HEK293 (cell line): Measurements from ENCODE around the gene FASN.

Experiments used
- CTCF ChIA-PET: fragments of 350-600 bp; formaldehyde crosslinking; extraction: SDS; loops from one replicate; lab custom pipeline; 2021; ENCODE audit warnings: antibody characterized with exemption; lab: Yijun Ruan, JAX
- POLR2A ChIA-PET: fragments of 300-600 bp; formaldehyde crosslinking; extraction: SDS; loops from one replicate; lab custom pipeline; 2020; ENCODE audit warnings: antibody characterized with exemption, inconsistent platforms; lab: Yijun Ruan, JAX
- H3K27ac ChIP-seq: fragments of 200-500 bp; sonication (Bioruptor generic); 2 replicates; pipeline ENCODE4 v1.5.1; 2014; ENCODE audit warnings: low read depth, low read length, control low read depth, inconsistent platforms; ENCODE audit errors: extremely low read depth
- H3K36me3 ChIP-seq, 2 experiments: fragments of 200-500 bp in 1 of 2; sonication (Bioruptor generic) in 1 of 2; 1 replicate in 1 of 2; 2 replicates in 1 of 2; pipeline ENCODE4 v1.5.1; 2014 to 2017; ENCODE audit warnings: inconsistent platforms in 2 of 2, low read length in 2 of 2; ENCODE audit not compliant: control insufficient read depth in 2 of 2, insufficient read depth in 1 of 2
- H3K4me1 ChIP-seq: fragments of 200-500 bp; sonication (Bioruptor generic); 2 replicates; pipeline ENCODE4 v1.5.1; 2014; ENCODE audit warnings: mild to moderate bottlenecking, low read length, inconsistent platforms; ENCODE audit not compliant: control insufficient read depth, insufficient read depth
- H3K4me3 ChIP-seq: 2 replicates; pipeline ENCODE4 v1.5.1; 2011; ENCODE audit warnings: low read depth, mild to moderate bottlenecking, control low read depth, low read length, moderate library complexity
- H3K9me3 ChIP-seq: fragments of 200-500 bp; sonication (Bioruptor generic); 2 replicates; pipeline ENCODE4 v1.5.1; 2014; ENCODE audit warnings: low read depth, low read length, inconsistent platforms; ENCODE audit not compliant: control insufficient read depth, insufficient read depth
- CTCF ChIP-seq: fragments of 450-650 bp; formaldehyde crosslinking; IDR thresholded peaks from 2 replicates; pipeline ENCODE4 v1.5.1; 2016; ENCODE audit warnings: missing biosample characterization, missing genetic modification characterization
- HOXA7 ChIP-seq: sonication (generic); formaldehyde crosslinking; IDR thresholded peaks from 2 replicates; pipeline ENCODE4 v1.8.1; 2022; ENCODE audit warnings: missing genetic modification reagents, borderline replicate concordance
- MYNN ChIP-seq: fragments of 450-650 bp; formaldehyde crosslinking; IDR thresholded peaks from 2 replicates; pipeline ENCODE4 v1.5.1; 2016; ENCODE audit warnings: missing biosample characterization, missing genetic modification characterization, borderline replicate concordance
- PRDM2 ChIP-seq: fragments of 450-650 bp; formaldehyde crosslinking; IDR thresholded peaks from 2 replicates; pipeline ENCODE4 v1.5.1; 2016; ENCODE audit warnings: missing biosample characterization, missing genetic modification characterization, borderline replicate concordance
- YY2 ChIP-seq: fragments of 450-650 bp; formaldehyde crosslinking; IDR thresholded peaks from 2 replicates; pipeline ENCODE4 v1.5.1; 2016; ENCODE audit warnings: missing biosample characterization, missing genetic modification characterization
- ZBTB44 ChIP-seq: fragments of 450-650 bp; IDR thresholded peaks from 2 replicates; pipeline ENCODE4 v1.5.1; 2018; ENCODE audit warnings: missing biosample characterization, mild to moderate bottlenecking, missing genetic modification characterization
- ZNF138 ChIP-seq: fragments of 450-650 bp; formaldehyde crosslinking; IDR thresholded peaks from 2 replicates; pipeline ENCODE4 v1.5.1; 2016; ENCODE audit warnings: missing biosample characterization, missing genetic modification characterization, borderline replicate concordance
- ZNF157 ChIP-seq: fragments of 450-650 bp; formaldehyde crosslinking; IDR thresholded peaks from 2 replicates; pipeline ENCODE4 v1.5.1; 2016; ENCODE audit warnings: missing biosample characterization, missing genetic modification characterization
- ZNF18 ChIP-seq: fragments of 450-650 bp; formaldehyde crosslinking; IDR thresholded peaks from 2 replicates; pipeline ENCODE4 v1.5.1; 2016; ENCODE audit warnings: missing biosample characterization, missing genetic modification characterization
- ZNF211 ChIP-seq: fragments of 450-650 bp; formaldehyde crosslinking; IDR thresholded peaks from 2 replicates; pipeline ENCODE4 v1.5.1; 2016; ENCODE audit warnings: low read depth, missing biosample characterization, missing genetic modification characterization
- ZNF24 ChIP-seq: fragments of 450-650 bp; formaldehyde crosslinking; IDR thresholded peaks from 2 replicates; pipeline ENCODE4 v1.5.1; 2016; ENCODE audit warnings: missing biosample characterization, missing genetic modification characterization
- ZNF311 ChIP-seq: fragments of 450-650 bp; formaldehyde crosslinking; IDR thresholded peaks from 2 replicates; pipeline ENCODE4 v1.5.1; 2017; ENCODE audit warnings: missing biosample characterization, missing genetic modification characterization, borderline replicate concordance
- ZNF391 ChIP-seq: fragments of 450-650 bp; formaldehyde crosslinking; IDR thresholded peaks from 2 replicates; pipeline ENCODE4 v1.5.1; 2016; ENCODE audit warnings: low read depth, missing biosample characterization, missing genetic modification characterization, borderline replicate concordance
- ZNF416 ChIP-seq: fragments of 450-650 bp; formaldehyde crosslinking; IDR thresholded peaks from 2 replicates; pipeline ENCODE4 v1.5.1; 2016; ENCODE audit warnings: missing biosample characterization, missing genetic modification characterization
- ZNF510 ChIP-seq: fragments of 450-650 bp; formaldehyde crosslinking; IDR thresholded peaks from 2 replicates; pipeline ENCODE4 v1.5.1; 2018; ENCODE audit warnings: mild to moderate bottlenecking, missing genetic modification characterization, missing biosample characterization; ENCODE audit not compliant: insufficient replicate concordance
- ZNF571 ChIP-seq: fragments of 450-650 bp; formaldehyde crosslinking; IDR thresholded peaks from 2 replicates; pipeline ENCODE4 v1.5.0; 2017; ENCODE audit warnings: missing biosample characterization, missing genetic modification characterization
- ZNF585B ChIP-seq: fragments of 450-650 bp; formaldehyde crosslinking; IDR thresholded peaks from 2 replicates; pipeline ENCODE4 v1.5.1; 2016; ENCODE audit warnings: missing biosample characterization, missing genetic modification characterization
- ZNF621 ChIP-seq: fragments of 450-650 bp; formaldehyde crosslinking; IDR thresholded peaks from 2 replicates; pipeline ENCODE4 v1.5.1; 2017; ENCODE audit warnings: missing biosample characterization, missing genetic modification characterization
- ZNF626 ChIP-seq: fragments of 450-650 bp; sonication (Bioruptor Pico); formaldehyde crosslinking; IDR thresholded peaks from 2 replicates; pipeline ENCODE4 v1.5.1; 2018; ENCODE audit warnings: missing biosample characterization, missing genetic modification characterization, inconsistent platforms
- ZNF654 ChIP-seq: fragments of 450-650 bp; formaldehyde crosslinking; IDR thresholded peaks from 2 replicates; pipeline ENCODE4 v1.5.1; 2016; ENCODE audit warnings: low read depth, missing biosample characterization, missing genetic modification characterization
- ZNF704 ChIP-seq: fragments of 450-650 bp; formaldehyde crosslinking; IDR thresholded peaks from 2 replicates; pipeline ENCODE4 v1.5.1; 2016; ENCODE audit warnings: missing biosample characterization, missing genetic modification characterization
- ZNF707 ChIP-seq: fragments of 450-650 bp; formaldehyde crosslinking; IDR thresholded peaks from 2 replicates; pipeline ENCODE4 v1.5.1; 2016; ENCODE audit warnings: missing biosample characterization, missing genetic modification characterization
- ZNF792 ChIP-seq: fragments of 450-650 bp; formaldehyde crosslinking; IDR thresholded peaks from 2 replicates; pipeline ENCODE4 v1.5.1; 2016; ENCODE audit warnings: missing biosample characterization, missing genetic modification characterization
- ZSCAN23 ChIP-seq: fragments of 450-650 bp; formaldehyde crosslinking; IDR thresholded peaks from 2 replicates; pipeline ENCODE4 v1.5.1; 2016; ENCODE audit warnings: missing biosample characterization, missing genetic modification characterization

The FASN gene

GRCh38 chr17:82029391-82029790 lies 68.6 kb downstream of the FASN start (continued):
- no peak for TF ChIP-seq PRDM2
- TF ChIP-seq ZNF707 = no peak
- TF ChIP-seq ZNF792 (tag by site-specific recombination) = no peak
- TF ChIP-seq ZBTB44 = no peak
- no peak for TF ChIP-seq ZNF18 (tag by site-specific recombination)
- TF ChIP-seq ZNF416 (tag by site-specific recombination) = no peak
- no peak for TF ChIP-seq ZNF157 (tag by site-specific recombination)
- TF ChIP-seq ZNF311 (tag by site-specific recombination) = no peak
- TF ChIP-seq CTCF (tag by site-specific recombination) = no peak
- no peak for TF ChIP-seq ZNF138

GRCh38 chr17:82028966-82029365 lies 69.1 kb downstream of the FASN start:
- CTCF ChIA-PET = interaction anchor here (0.7 to 3.6 kb wide), 11 partner anchors 8 to 345 kb away, joined by 3 to 35 read pairs (median 5); partner anchors contain the start of genes CENPX, DCXR, LRRC45 and PYCR1
- no peak for TF ChIP-seq ZNF571 (tag by site-specific recombination)
- TF ChIP-seq ZNF621 (tag by site-specific recombination) = no peak
- TF ChIP-seq ZNF704 (tag by site-specific recombination) = no peak
- no peak for TF ChIP-seq HOXA7 (CRISPR knock-in tag)
- no peak for TF ChIP-seq ZNF211
- TF ChIP-seq MYNN (tag by site-specific recombination) = no peak
- no peak for TF ChIP-seq ZNF585B
- no peak for TF ChIP-seq YY2 (tag by site-specific recombination)
- TF ChIP-seq ZNF626 (tag by site-specific recombination) = no peak
- no peak for TF ChIP-seq ZNF654 (tag by site-specific recombination)
- no peak for TF ChIP-seq ZNF391 (tag by site-specific recombination)
- TF ChIP-seq ZSCAN23 (tag by site-specific recombination) = no peak
- no peak for TF ChIP-seq ZNF792 (tag by site-specific recombination)
- no peak for TF ChIP-seq ZNF24 (tag by site-specific recombination)
- TF ChIP-seq ZNF510 (tag by site-specific recombination) = no peak
- no peak for TF ChIP-seq ZBTB44

More at GRCh38 chr17:82028966-82029365, 69.1 kb downstream of the FASN start:
- Histone ChIP-seq H3K4me1 (peaks cover 8% of the 10 kb centered on the region), H3K4me3 (no peak overlapping the region), H3K9me3 (no peaks in the 10 kb centered on the region), H3K36me3 (peaks cover 0 to 69% of the 10 kb centered on the region in 2 experiments; a peak in 2 of 3 replicates), H3K27ac (no peak overlapping the region)
- POLR2A ChIA-PET = interaction anchor here (1.1 to 6.0 kb wide), 8 partner anchors 7 to 162 kb away, joined by 4 to 56 read pairs (median 12); partner anchors contain the start of genes CENPX, DCXR, GPS1 and LRRC45
